Uterus (tissue), 2 donors: ENCODE data around the gene KRT86.

ENCODE experiments used
- POLR2A ChIP-seq, 2 donors: fragments of 450-650 bp; IDR thresholded peaks; one replicate each; pipeline ENCODE4 v1.6.1; 2016; ENCODE audit warnings: antibody characterized with exemption in 2 of 2, mild to moderate bottlenecking in 1 of 2, moderate library complexity in 1 of 2
- TF ChIP-seq, protein P1 (sequence below), 4 experiments: fragments of 200-600 bp in 2 of 4; fragments of 450-650 bp in 2 of 4; sonication (generic) in 2 of 4; IDR thresholded peaks; one replicate each; pipeline ENCODE4 v1.5.1; 2016 to 2019; ENCODE audit warnings: antibody characterized with exemption in 4 of 4, mild to moderate bottlenecking in 2 of 4, moderate library complexity in 1 of 4

DNA sequence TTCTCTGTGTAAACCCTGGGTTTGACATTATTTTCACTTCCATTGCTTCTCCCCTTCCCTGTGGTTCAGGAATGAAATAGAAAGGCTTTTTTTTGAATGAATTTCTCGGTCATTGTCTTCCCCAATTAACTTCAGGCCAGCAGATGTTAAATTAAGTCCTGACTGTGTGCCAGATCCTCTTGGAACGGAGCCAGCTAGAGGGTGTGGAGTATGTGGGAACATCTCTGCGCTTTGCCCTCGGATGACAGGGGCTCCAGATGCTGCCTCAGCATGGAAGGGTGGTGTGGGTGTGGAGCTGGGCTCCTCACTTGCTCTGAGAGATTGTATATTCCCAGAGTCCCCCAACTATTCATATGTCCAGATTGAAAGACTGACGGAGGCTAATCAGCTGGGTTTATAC, 79.8 kb downstream of the KRT86 start:
- TF ChIP-seq, protein P1, sequence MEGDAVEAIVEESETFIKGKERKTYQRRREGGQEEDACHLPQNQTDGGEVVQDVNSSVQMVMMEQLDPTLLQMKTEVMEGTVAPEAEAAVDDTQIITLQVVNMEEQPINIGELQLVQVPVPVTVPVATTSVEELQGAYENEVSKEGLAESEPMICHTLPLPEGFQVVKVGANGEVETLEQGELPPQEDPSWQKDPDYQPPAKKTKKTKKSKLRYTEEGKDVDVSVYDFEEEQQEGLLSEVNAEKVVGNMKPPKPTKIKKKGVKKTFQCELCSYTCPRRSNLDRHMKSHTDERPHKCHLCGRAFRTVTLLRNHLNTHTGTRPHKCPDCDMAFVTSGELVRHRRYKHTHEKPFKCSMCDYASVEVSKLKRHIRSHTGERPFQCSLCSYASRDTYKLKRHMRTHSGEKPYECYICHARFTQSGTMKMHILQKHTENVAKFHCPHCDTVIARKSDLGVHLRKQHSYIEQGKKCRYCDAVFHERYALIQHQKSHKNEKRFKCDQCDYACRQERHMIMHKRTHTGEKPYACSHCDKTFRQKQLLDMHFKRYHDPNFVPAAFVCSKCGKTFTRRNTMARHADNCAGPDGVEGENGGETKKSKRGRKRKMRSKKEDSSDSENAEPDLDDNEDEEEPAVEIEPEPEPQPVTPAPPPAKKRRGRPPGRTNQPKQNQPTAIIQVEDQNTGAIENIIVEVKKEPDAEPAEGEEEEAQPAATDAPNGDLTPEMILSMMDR (IDR thresholded peaks at IDR 0.05): no peak
- no peak for TF ChIP-seq POLR2A (IDR thresholded peaks at IDR 0.05)
